Naive thymus-derived CD4-positive, alpha-beta T cell (primary cell): ENCODE data around the gene KCTD3. TPM values are rescaled to one million over a fixed set of nuclear protein-coding genes. Genes with fewer than 3 reads are reported as not detected.

ENCODE experiments used
- ATAC-seq: fragments of 150-1000 bp; cut with Tn5 transposase; 2 replicates; pipeline ENCODE4 v1.10.0; 2021; ENCODE audit warnings: mild to moderate bottlenecking, moderate library complexity
- CTCF ChIA-PET: fragments of 350-600 bp; sonication (Branson Sonifier 250); formaldehyde crosslinking; loops from one replicate; lab custom pipeline; 2021; ENCODE audit warnings: antibody characterized with exemption; lab: Charles Lee
- POLR2A ChIA-PET: fragments of 350-600 bp; sonication (Branson Sonifier 250); formaldehyde crosslinking; loops from one replicate; lab custom pipeline; 2021; ENCODE audit warnings: antibody characterized with exemption, inconsistent platforms; lab: Charles Lee
- DNase-seq, 9 donors: peaks; one replicate each; pipeline versions ENCODE4 v3.0.0 to v3.0.0-alpha.2; 2020 to 2022; ENCODE audit warnings: mixed read lengths in 1 of 9
- H3K27ac ChIP-seq: one replicate; pipeline ENCODE4 v1.7.0; 2013; ENCODE audit warnings: mild to moderate bottlenecking, low read depth, low read length, moderate library complexity
- H3K27me3 ChIP-seq, 2 donors: one replicate each; pipeline ENCODE4 v1.7.0; 2013; ENCODE audit warnings: low read length in 2 of 2, mild to moderate bottlenecking in 2 of 2, moderate library complexity in 2 of 2; ENCODE audit not compliant: control insufficient read depth in 2 of 2, insufficient read depth in 2 of 2
- H3K36me3 ChIP-seq, 3 experiments: 1 replicate in 2 of 3; 2 replicates in 1 of 3; pipeline ENCODE4 v1.7.0; 2013; ENCODE audit warnings: low read length in 3 of 3, mild to moderate bottlenecking in 3 of 3, moderate library complexity in 1 of 3; ENCODE audit not compliant: insufficient read depth in 3 of 3, control insufficient read depth in 2 of 3
- H3K4me1 ChIP-seq, 2 donors: one replicate each; pipeline ENCODE4 v1.7.0; 2013; ENCODE audit warnings: low read length in 2 of 2, mild to moderate bottlenecking in 2 of 2, moderate library complexity in 1 of 2; ENCODE audit not compliant: control insufficient read depth in 2 of 2, insufficient read depth in 2 of 2
- H3K4me3 ChIP-seq: 2 replicates; pipeline ENCODE4 v1.7.0; 2013; ENCODE audit warnings: mild to moderate bottlenecking, low read length
- H3K9me3 ChIP-seq, 3 experiments: 1 replicate in 2 of 3; 2 replicates in 1 of 3; pipeline ENCODE4 v1.7.0; 2013; ENCODE audit warnings: low read length in 3 of 3; ENCODE audit not compliant: control insufficient read depth in 2 of 3
- H3K27ac Mint-ChIP-seq, 9 donors: one replicate each; pipeline ENCODE4 v1.8.0; 2020 to 2022; ENCODE audit warnings: mixed read lengths in 9 of 9, mild to moderate bottlenecking in 8 of 9, moderate library complexity in 5 of 9, inconsistent platforms in 2 of 9
- H3K27me3 Mint-ChIP-seq, 5 donors: one replicate each; pipeline ENCODE4 v1.8.0; 2021 to 2022; ENCODE audit warnings: mixed read lengths in 5 of 5, mild to moderate bottlenecking in 1 of 5
- H3K36me3 Mint-ChIP-seq, 5 donors: one replicate each; pipeline ENCODE4 v1.8.0; 2020 to 2022; ENCODE audit warnings: mixed read lengths in 5 of 5, mild to moderate bottlenecking in 3 of 5, inconsistent platforms in 1 of 5
- H3K4me1 Mint-ChIP-seq, 7 donors: one replicate each; pipeline ENCODE4 v1.8.0; 2020 to 2022; ENCODE audit warnings: mixed read lengths in 7 of 7, mild to moderate bottlenecking in 3 of 7, inconsistent platforms in 1 of 7
- H3K4me3 Mint-ChIP-seq, 10 donors: one replicate each; pipeline ENCODE4 v1.8.0; 2020 to 2022; ENCODE audit warnings: mild to moderate bottlenecking in 10 of 10, mixed read lengths in 10 of 10, moderate library complexity in 6 of 10, inconsistent platforms in 2 of 10
- H3K9me3 Mint-ChIP-seq, 11 donors: one replicate each; pipeline ENCODE4 v1.8.0; 2020 to 2022; ENCODE audit warnings: mixed read lengths in 11 of 11, mild to moderate bottlenecking in 4 of 11, inconsistent platforms in 1 of 11, moderate library complexity in 1 of 11
- intact Hi-C, 2 donors: fragments of 100-400 bp; cut with micrococcal nuclease; formaldehyde crosslinking; loops; one replicate each; pipeline ENCODE4 v1.15.1; 2023
- polyA plus RNA-seq, 2 donors: library from polyadenylated mRNA; unstranded; fragments of 300-500 nt; fragmentation: Illumina TruSeq; gene quantifications; one replicate each; pipeline ENCODE4 v1.2.3, GENCODE V29; 2021
- total RNA-seq, 6 experiments: library from RNA in 5 of 6; stranded (reverse) in 5 of 6; gene quantifications; 1 replicate in 5 of 6; 2 replicates in 1 of 6; pipeline ENCODE4 v1.2.3 and lab custom pipeline; 2021 to 2026

The KCTD3 gene
- total and polyA plus RNA-seq, 7 experiments from 2014 or later = 1.5 to 7.4 (median 4.5) TPM

DNA sequence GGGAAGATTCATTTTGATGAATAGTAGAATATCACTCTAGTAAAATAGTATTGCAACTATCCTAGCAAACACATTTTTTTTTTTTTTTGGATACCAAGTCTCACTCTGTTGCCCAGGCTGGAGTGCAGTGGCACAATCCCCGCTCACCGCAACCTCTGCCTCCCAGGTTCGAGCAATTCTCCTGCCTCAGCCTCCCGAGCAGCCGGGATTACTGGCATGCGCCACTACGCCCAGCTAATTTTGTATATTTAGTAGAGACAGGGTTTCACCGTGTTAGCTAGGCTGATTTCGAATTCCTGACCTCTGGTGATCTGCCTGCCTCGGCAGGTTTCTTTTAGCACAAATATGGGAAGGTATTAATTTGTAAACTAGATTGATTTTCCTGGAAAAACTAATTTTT is 33.8 kb downstream of the KCTD3 start:
- no peak overlapping the region for H3K4me3 ChIP-seq
- Mint-ChIP-seq H3K27me3 (no peaks in the 10 kb centered on the region), H3K4me3 (no peak overlapping the region), H3K4me1 (no peaks in the 10 kb centered on the region), H3K9me3 (no peaks in the 10 kb centered on the region), H3K27ac (no peak overlapping the region), H3K36me3 (peaks cover 2 to 32% (median 20%) of the 10 kb centered on the region in 5 donors)
- intact Hi-C loops = no loop called here
- ATAC-seq = no peak
- no peaks in the 10 kb centered on the region for H3K27me3 ChIP-seq
- no peaks in the 10 kb centered on the region for H3K36me3 ChIP-seq
- POLR2A ChIA-PET = no interaction called here
- no peak overlapping the region for H3K27ac ChIP-seq
- CTCF ChIA-PET = no interaction called here
- no peak for DNase-seq
- no peaks in the 10 kb centered on the region for H3K9me3 ChIP-seq
- no peaks in the 10 kb centered on the region for H3K4me1 ChIP-seq

- H3K9me3 ChIP-seq = no peaks in the 10 kb centered on the region
- Mint-ChIP-seq H3K4me3 (no peak overlapping the region), H3K27me3 (no peaks in the 10 kb centered on the region), H3K27ac (no peak overlapping the region), H3K9me3 (no peaks in the 10 kb centered on the region), H3K36me3 (peaks cover 2 to 28% (median 16%) of the 10 kb centered on the region in 5 donors), H3K4me1 (no peaks in the 10 kb centered on the region)
- DNase-seq = no peak
- CTCF ChIA-PET = no interaction called here
- intact Hi-C loops = no loop called here
- H3K27me3 ChIP-seq = no peaks in the 10 kb centered on the region
- ATAC-seq = no peak
- H3K4me3 ChIP-seq = no peak overlapping the region
- no peak overlapping the region for H3K27ac ChIP-seq
- no peaks in the 10 kb centered on the region for H3K4me1 ChIP-seq
- POLR2A ChIA-PET = no interaction called here
- H3K36me3 ChIP-seq = no peaks in the 10 kb centered on the region
These were observed 34.2 kb downstream of the KCTD3 start for GRCh38 chr1:215601276-215601675.

- Mint-ChIP-seq H3K4me1 (no peaks in the 10 kb centered on the region), H3K27ac (no peak overlapping the region), H3K36me3 (peaks cover 1 to 17% (median 5%) of the 10 kb centered on the region in 5 donors), H3K4me3 (no peak overlapping the region), H3K9me3 (no peaks in the 10 kb centered on the region), H3K27me3 (no peaks in the 10 kb centered on the region)
- no peak for ATAC-seq
- Histone ChIP-seq H3K27ac (no peak overlapping the region), H3K36me3 (no peaks in the 10 kb centered on the region), H3K9me3 (no peaks in the 10 kb centered on the region), H3K27me3 (no peaks in the 10 kb centered on the region), H3K4me1 (no peaks in the 10 kb centered on the region), H3K4me3 (no peak overlapping the region)
- ChIA-PET CTCF (no interaction called here), POLR2A (no interaction called here)
- no peak for DNase-seq
- intact Hi-C loops = no loop called here
These were observed 36.2 kb downstream of the KCTD3 start for GRCh38 chr1:215603319-215603718.

- Histone ChIP-seq H3K36me3 (no peaks in the 10 kb centered on the region), H3K27ac (no peak overlapping the region), H3K9me3 (no peaks in the 10 kb centered on the region), H3K4me1 (no peaks in the 10 kb centered on the region), H3K27me3 (no peaks in the 10 kb centered on the region), H3K4me3 (no peak overlapping the region)
- ChIA-PET POLR2A (no interaction called here), CTCF (no interaction called here)
- intact Hi-C loops = loop anchor here (5.0 kb wide), 2 partner anchors 73 to 943 kb away; no protein-coding TSS in a partner anchor
- ATAC-seq (no peak), DNase-seq (no peak)
- Mint-ChIP-seq H3K27ac (no peak overlapping the region), H3K36me3 (peaks cover 0 to 23% (median 13%) of the 10 kb centered on the region in 5 donors), H3K4me3 (no peak overlapping the region), H3K4me1 (no peaks in the 10 kb centered on the region), H3K9me3 (peaks cover 0 to 1% (median 0%) of the 10 kb centered on the region in 11 donors), H3K27me3 (no peaks in the 10 kb centered on the region)
These were observed 38.0 kb downstream of the KCTD3 start for GRCh38 chr1:215605011-215605621.

DNA sequence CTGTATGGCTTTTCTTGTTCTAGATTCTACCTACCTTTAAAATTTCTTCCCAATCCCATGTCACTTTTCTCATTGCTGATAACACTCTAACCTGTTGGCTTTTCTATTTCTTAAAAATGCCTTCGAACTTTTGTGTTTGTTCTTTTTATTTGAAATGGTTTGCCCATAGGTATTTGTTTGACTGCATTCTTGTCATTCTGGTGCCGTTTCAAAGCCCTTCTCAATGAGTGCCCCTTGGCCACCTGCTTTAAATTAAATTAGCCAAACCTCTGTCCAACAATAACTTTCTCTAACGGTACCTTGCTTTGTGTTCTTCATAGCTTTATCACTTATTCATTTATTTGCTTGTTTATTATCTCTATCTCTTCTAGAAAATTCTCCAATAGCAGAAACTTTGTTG is 38.9 kb downstream of the KCTD3 start:
- H3K36me3 ChIP-seq = no peaks in the 10 kb centered on the region
- no peaks in the 10 kb centered on the region for H3K4me1 ChIP-seq
- Mint-ChIP-seq H3K4me3 (no peak overlapping the region), H3K27me3 (no peaks in the 10 kb centered on the region), H3K36me3 (peaks cover 0 to 23% (median 14%) of the 10 kb centered on the region in 5 donors), H3K9me3 (peaks cover 0 to 1% (median 0%) of the 10 kb centered on the region in 11 donors), H3K4me1 (no peaks in the 10 kb centered on the region), H3K27ac (no peak overlapping the region)
- DNase-seq (no peak), ATAC-seq (no peak)
- ChIA-PET CTCF (no interaction called here), POLR2A (no interaction called here)
- H3K27me3 ChIP-seq = no peaks in the 10 kb centered on the region
- no peaks in the 10 kb centered on the region for H3K9me3 ChIP-seq
- intact Hi-C loops = loop anchor here (1.0 to 5.0 kb wide), 3 partner anchors 74 to 978 kb away; no protein-coding TSS in a partner anchor
- no peak overlapping the region for H3K27ac ChIP-seq
- no peak overlapping the region for H3K4me3 ChIP-seq

DNA sequence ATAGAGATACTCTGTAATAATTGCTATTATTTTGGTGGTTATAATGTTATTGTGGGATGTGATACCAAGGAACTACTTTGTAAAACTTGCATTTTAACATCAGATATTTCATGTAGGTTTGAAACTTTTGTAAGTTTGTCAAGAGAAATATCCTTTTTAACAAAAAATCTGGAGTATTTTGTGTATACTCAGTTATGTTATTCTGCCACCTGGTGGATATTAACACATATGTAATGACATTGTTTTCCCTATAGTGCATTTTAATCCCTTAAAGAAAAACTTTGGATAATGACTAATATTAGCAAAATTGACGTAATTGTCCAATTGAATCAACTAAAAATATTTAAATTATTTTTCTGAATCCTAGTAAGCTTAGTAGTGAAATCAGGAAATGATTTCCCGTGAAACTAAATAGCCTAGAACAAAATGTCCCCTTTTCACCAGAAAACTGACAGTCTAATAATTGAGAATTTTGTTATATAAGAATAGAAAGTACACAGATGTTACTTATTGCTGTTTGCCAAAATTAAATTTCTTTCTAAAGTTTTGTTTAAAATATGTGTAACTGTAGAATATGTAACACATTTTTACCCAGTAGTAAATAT is 39.6 kb downstream of the KCTD3 start:
- Mint-ChIP-seq H3K36me3 (peaks cover 0 to 23% (median 14%) of the 10 kb centered on the region in 5 donors), H3K27ac (no peak overlapping the region), H3K4me1 (no peaks in the 10 kb centered on the region), H3K9me3 (peaks cover 0 to 1% (median 0%) of the 10 kb centered on the region in 11 donors), H3K27me3 (no peaks in the 10 kb centered on the region), H3K4me3 (no peak overlapping the region)
- intact Hi-C loops = loop anchor here (1.0 to 5.0 kb wide), 3 partner anchors 74 to 978 kb away; no protein-coding TSS in a partner anchor
- ATAC-seq (no peak), DNase-seq (no peak)
- ChIA-PET CTCF (interaction anchor here (0.6 kb wide), 1 partner anchor 1003 kb away, joined by 4 read pairs; no protein-coding TSS in a partner anchor), POLR2A (no interaction called here)
- Histone ChIP-seq H3K27me3 (no peaks in the 10 kb centered on the region), H3K9me3 (no peaks in the 10 kb centered on the region), H3K4me1 (no peaks in the 10 kb centered on the region), H3K4me3 (no peak overlapping the region), H3K27ac (no peak overlapping the region), H3K36me3 (no peaks in the 10 kb centered on the region)
